HEK293 (cell line): ENCODE results near the gene REEP5.

Source experiments
- CTCF ChIA-PET: fragments of 350-600 bp; formaldehyde crosslinking; extraction: SDS; loops from one replicate; lab custom pipeline; 2021; ENCODE audit warnings: antibody characterized with exemption; lab: Yijun Ruan, JAX
- POLR2A ChIA-PET: fragments of 300-600 bp; formaldehyde crosslinking; extraction: SDS; loops from one replicate; lab custom pipeline; 2020; ENCODE audit warnings: antibody characterized with exemption, inconsistent platforms; lab: Yijun Ruan, JAX
- H3K27ac ChIP-seq: fragments of 200-500 bp; sonication (Bioruptor generic); 2 replicates; pipeline ENCODE4 v1.5.1; 2014; ENCODE audit warnings: low read depth, low read length, control low read depth, inconsistent platforms; ENCODE audit errors: extremely low read depth
- H3K36me3 ChIP-seq, 2 experiments: fragments of 200-500 bp in 1 of 2; sonication (Bioruptor generic) in 1 of 2; 1 replicate in 1 of 2; 2 replicates in 1 of 2; pipeline ENCODE4 v1.5.1; 2014 to 2017; ENCODE audit warnings: inconsistent platforms in 2 of 2, low read length in 2 of 2; ENCODE audit not compliant: control insufficient read depth in 2 of 2, insufficient read depth in 1 of 2
- H3K4me1 ChIP-seq: fragments of 200-500 bp; sonication (Bioruptor generic); 2 replicates; pipeline ENCODE4 v1.5.1; 2014; ENCODE audit warnings: mild to moderate bottlenecking, low read length, inconsistent platforms; ENCODE audit not compliant: control insufficient read depth, insufficient read depth
- H3K4me3 ChIP-seq: 2 replicates; pipeline ENCODE4 v1.5.1; 2011; ENCODE audit warnings: low read depth, mild to moderate bottlenecking, control low read depth, low read length, moderate library complexity
- H3K9me3 ChIP-seq: fragments of 200-500 bp; sonication (Bioruptor generic); 2 replicates; pipeline ENCODE4 v1.5.1; 2014; ENCODE audit warnings: low read depth, low read length, inconsistent platforms; ENCODE audit not compliant: control insufficient read depth, insufficient read depth
- HOXC10 ChIP-seq: sonication (generic); formaldehyde crosslinking; IDR thresholded peaks from 2 replicates; pipeline ENCODE4 v1.8.1; 2023; ENCODE audit warnings: mild to moderate bottlenecking, missing genetic modification reagents
- ZFP3 ChIP-seq: fragments of 450-650 bp; formaldehyde crosslinking; IDR thresholded peaks from 2 replicates; pipeline ENCODE4 v1.5.1; 2016; ENCODE audit warnings: low read depth, missing biosample characterization, missing genetic modification characterization
- ZFP69B ChIP-seq: fragments of 450-650 bp; formaldehyde crosslinking; IDR thresholded peaks from 2 replicates; pipeline ENCODE4 v1.5.1; 2016; ENCODE audit warnings: missing biosample characterization, missing genetic modification characterization
- ZNF157 ChIP-seq: fragments of 450-650 bp; formaldehyde crosslinking; IDR thresholded peaks from 2 replicates; pipeline ENCODE4 v1.5.1; 2016; ENCODE audit warnings: missing biosample characterization, missing genetic modification characterization
- ZNF274 ChIP-seq, 2 experiments: fragments of 200-500 bp in 1 of 2; fragments of 450-650 bp in 1 of 2; sonication (Bioruptor generic) in 1 of 2; formaldehyde crosslinking in 1 of 2; IDR thresholded peaks; 2 replicates each; pipeline versions ENCODE4 v1.5.1 to v1.6.1; 2014 to 2016; ENCODE audit warnings: borderline replicate concordance in 1 of 2, inconsistent platforms in 1 of 2, low read length in 1 of 2, missing biosample characterization in 1 of 2, missing genetic modification characterization in 1 of 2
- ZNF394 ChIP-seq: fragments of 450-650 bp; formaldehyde crosslinking; IDR thresholded peaks from 2 replicates; pipeline ENCODE4 v1.5.1; 2016; ENCODE audit warnings: missing biosample characterization, missing genetic modification characterization, mild to moderate bottlenecking, moderate library complexity, borderline replicate concordance
- ZNF433 ChIP-seq: fragments of 450-650 bp; formaldehyde crosslinking; IDR thresholded peaks from 2 replicates; pipeline ENCODE4 v1.5.1; 2016; ENCODE audit warnings: missing biosample characterization, missing genetic modification characterization, low read depth
- ZNF510 ChIP-seq: fragments of 450-650 bp; formaldehyde crosslinking; IDR thresholded peaks from 2 replicates; pipeline ENCODE4 v1.5.1; 2018; ENCODE audit warnings: mild to moderate bottlenecking, missing genetic modification characterization, missing biosample characterization; ENCODE audit not compliant: insufficient replicate concordance
- ZNF558 ChIP-seq: fragments of 450-650 bp; formaldehyde crosslinking; IDR thresholded peaks from 2 replicates; pipeline ENCODE4 v1.5.1; 2016; ENCODE audit warnings: missing biosample characterization, missing genetic modification characterization
- ZNF624 ChIP-seq: fragments of 450-650 bp; formaldehyde crosslinking; IDR thresholded peaks from 2 replicates; pipeline ENCODE4 v1.5.1; 2017; ENCODE audit warnings: missing biosample characterization, missing genetic modification characterization
- ZNF658 ChIP-seq: fragments of 450-650 bp; formaldehyde crosslinking; IDR thresholded peaks from 2 replicates; pipeline ENCODE4; 2016; ENCODE audit warnings: missing biosample characterization, missing genetic modification characterization
- ZNF76 ChIP-seq: fragments of 450-650 bp; formaldehyde crosslinking; IDR thresholded peaks from 2 replicates; pipeline ENCODE4; 2016; ENCODE audit warnings: low read depth, missing biosample characterization, missing genetic modification characterization, borderline replicate concordance
- ZNF837 ChIP-seq: fragments of 450-650 bp; formaldehyde crosslinking; IDR thresholded peaks from 2 replicates; pipeline ENCODE4 v1.5.1; 2016; ENCODE audit warnings: missing biosample characterization, missing genetic modification characterization
- TF ChIP-seq, protein P1 (sequence below): fragments of 450-650 bp; formaldehyde crosslinking; IDR thresholded peaks from 2 replicates; pipeline ENCODE4 v1.5.1; 2016; ENCODE audit warnings: missing biosample characterization, missing genetic modification characterization
- TF ChIP-seq, protein P2 (sequence below): fragments of 450-650 bp; formaldehyde crosslinking; IDR thresholded peaks from 2 replicates; pipeline ENCODE4 v1.5.0; 2017; ENCODE audit warnings: missing biosample characterization, missing genetic modification characterization, borderline replicate concordance
- TF ChIP-seq, protein P3 (sequence below): fragments of 450-650 bp; formaldehyde crosslinking; IDR thresholded peaks from 2 replicates; pipeline ENCODE4 v1.5.1; 2016; ENCODE audit warnings: missing biosample characterization, missing genetic modification characterization
- TF ChIP-seq, protein P4 (sequence below): fragments of 450-650 bp; formaldehyde crosslinking; IDR thresholded peaks from 2 replicates; pipeline ENCODE4 v1.5.1; 2016; ENCODE audit warnings: missing biosample characterization, missing genetic modification characterization, borderline replicate concordance
- TF ChIP-seq, protein P5 (sequence below): fragments of 450-650 bp; formaldehyde crosslinking; IDR thresholded peaks from 2 replicates; pipeline ENCODE4 v1.5.1; 2017; ENCODE audit warnings: missing biosample characterization, missing genetic modification characterization

The REEP5 gene

DNA sequence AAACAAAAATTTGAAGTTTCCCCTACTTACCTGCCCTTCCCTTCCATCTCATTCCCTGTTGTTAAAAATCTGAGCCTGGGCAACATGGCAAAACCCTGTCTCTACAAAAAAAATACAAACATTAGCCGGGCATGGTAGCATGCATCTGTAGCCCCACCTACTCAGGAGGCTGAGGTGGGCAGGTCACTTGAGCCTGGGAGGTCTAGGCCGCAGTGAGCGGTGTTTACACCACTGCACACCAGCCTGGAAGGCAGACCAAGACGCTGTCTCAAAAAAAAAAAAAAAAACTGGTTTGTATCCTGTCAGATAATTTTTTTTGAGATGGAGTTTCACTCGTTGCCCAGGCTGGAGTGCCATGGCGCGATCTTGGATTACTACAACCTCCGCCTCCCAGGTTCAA, 16.3 kb upstream of the REEP5 start:
- POLR2A ChIA-PET, result interaction anchor here (0.7 kb wide), 1 partner anchor 83 kb away, joined by 3 read pairs; no protein-coding TSS in a partner anchor

DNA sequence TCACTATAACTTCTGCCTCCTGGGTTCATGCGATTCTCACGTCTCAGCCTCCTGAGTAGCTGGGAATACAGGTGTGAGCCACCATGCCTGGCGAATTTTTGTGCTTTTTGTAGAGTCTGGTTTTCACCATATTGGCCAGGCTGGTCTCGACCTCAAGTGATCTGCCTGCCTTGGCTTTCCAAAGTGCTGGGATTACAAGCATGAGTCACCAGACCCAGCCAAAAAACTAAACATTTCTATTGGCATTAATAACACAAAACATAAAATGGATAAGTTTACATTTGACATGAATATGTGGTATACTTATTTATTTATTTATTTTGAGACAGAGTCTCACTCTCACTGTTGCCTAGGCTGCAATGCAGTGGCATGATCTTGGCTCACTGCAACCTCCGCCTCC, 13.6 kb upstream of the REEP5 start:
- no peaks in the 10 kb centered on the region for H3K9me3 ChIP-seq
- no peaks in the 10 kb centered on the region; the same call in 1 of the 2 replicates for H3K4me1 ChIP-seq
- ChIA-PET POLR2A (no interaction called here), CTCF (interaction anchor here (0.6 kb wide), 1 partner anchor 14 kb away, joined by 3 read pairs; the partner anchor contains the start of gene REEP5)
- H3K36me3 ChIP-seq, result no peaks in the 10 kb centered on the region
- H3K27ac ChIP-seq, result no peak overlapping the region
- H3K4me3 ChIP-seq, result no peak overlapping the region
- TF ChIP-seq ZNF433 (tag by site-specific recombination), result no peak
- TF ChIP-seq ZFP3 (tag by site-specific recombination), result no peak
- TF ChIP-seq, protein P1, sequence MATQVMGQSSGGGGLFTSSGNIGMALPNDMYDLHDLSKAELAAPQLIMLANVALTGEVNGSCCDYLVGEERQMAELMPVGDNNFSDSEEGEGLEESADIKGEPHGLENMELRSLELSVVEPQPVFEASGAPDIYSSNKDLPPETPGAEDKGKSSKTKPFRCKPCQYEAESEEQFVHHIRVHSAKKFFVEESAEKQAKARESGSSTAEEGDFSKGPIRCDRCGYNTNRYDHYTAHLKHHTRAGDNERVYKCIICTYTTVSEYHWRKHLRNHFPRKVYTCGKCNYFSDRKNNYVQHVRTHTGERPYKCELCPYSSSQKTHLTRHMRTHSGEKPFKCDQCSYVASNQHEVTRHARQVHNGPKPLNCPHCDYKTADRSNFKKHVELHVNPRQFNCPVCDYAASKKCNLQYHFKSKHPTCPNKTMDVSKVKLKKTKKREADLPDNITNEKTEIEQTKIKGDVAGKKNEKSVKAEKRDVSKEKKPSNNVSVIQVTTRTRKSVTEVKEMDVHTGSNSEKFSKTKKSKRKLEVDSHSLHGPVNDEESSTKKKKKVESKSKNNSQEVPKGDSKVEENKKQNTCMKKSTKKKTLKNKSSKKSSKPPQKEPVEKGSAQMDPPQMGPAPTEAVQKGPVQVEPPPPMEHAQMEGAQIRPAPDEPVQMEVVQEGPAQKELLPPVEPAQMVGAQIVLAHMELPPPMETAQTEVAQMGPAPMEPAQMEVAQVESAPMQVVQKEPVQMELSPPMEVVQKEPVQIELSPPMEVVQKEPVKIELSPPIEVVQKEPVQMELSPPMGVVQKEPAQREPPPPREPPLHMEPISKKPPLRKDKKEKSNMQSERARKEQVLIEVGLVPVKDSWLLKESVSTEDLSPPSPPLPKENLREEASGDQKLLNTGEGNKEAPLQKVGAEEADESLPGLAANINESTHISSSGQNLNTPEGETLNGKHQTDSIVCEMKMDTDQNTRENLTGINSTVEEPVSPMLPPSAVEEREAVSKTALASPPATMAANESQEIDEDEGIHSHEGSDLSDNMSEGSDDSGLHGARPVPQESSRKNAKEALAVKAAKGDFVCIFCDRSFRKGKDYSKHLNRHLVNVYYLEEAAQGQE (tag by site-specific recombination), result no peak
- no peak for TF ChIP-seq ZFP69B (tag by site-specific recombination)
- no peak for TF ChIP-seq HOXC10 (CRISPR knock-in tag)
- TF ChIP-seq ZNF510 (tag by site-specific recombination), result no peak
- no peak for TF ChIP-seq ZNF394 (tag by site-specific recombination)
- no peak for TF ChIP-seq ZNF157
- TF ChIP-seq, protein P2, sequence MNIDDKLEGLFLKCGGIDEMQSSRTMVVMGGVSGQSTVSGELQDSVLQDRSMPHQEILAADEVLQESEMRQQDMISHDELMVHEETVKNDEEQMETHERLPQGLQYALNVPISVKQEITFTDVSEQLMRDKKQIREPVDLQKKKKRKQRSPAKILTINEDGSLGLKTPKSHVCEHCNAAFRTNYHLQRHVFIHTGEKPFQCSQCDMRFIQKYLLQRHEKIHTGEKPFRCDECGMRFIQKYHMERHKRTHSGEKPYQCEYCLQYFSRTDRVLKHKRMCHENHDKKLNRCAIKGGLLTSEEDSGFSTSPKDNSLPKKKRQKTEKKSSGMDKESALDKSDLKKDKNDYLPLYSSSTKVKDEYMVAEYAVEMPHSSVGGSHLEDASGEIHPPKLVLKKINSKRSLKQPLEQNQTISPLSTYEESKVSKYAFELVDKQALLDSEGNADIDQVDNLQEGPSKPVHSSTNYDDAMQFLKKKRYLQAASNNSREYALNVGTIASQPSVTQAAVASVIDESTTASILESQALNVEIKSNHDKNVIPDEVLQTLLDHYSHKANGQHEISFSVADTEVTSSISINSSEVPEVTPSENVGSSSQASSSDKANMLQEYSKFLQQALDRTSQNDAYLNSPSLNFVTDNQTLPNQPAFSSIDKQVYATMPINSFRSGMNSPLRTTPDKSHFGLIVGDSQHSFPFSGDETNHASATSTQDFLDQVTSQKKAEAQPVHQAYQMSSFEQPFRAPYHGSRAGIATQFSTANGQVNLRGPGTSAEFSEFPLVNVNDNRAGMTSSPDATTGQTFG (tag by site-specific recombination), result no peak
- TF ChIP-seq ZNF274 (IDR thresholded peaks at IDR 0.05; ENCODE audit: low read length), result no peak
- TF ChIP-seq ZNF274 (tag by site-specific recombination; IDR thresholded peaks at IDR 0.05; ENCODE audit: borderline replicate concordance), result no peak

More for the DNA sequence above, 16.3 kb upstream of the REEP5 start:
- H3K27ac ChIP-seq, result no peak overlapping the region
- CTCF ChIA-PET, result interaction anchor here (0.6 kb wide), 1 partner anchor 37 kb away, joined by 5 read pairs; no protein-coding TSS in a partner anchor
- no peak for TF ChIP-seq ZNF624 (tag by site-specific recombination)
- TF ChIP-seq, protein P3, sequence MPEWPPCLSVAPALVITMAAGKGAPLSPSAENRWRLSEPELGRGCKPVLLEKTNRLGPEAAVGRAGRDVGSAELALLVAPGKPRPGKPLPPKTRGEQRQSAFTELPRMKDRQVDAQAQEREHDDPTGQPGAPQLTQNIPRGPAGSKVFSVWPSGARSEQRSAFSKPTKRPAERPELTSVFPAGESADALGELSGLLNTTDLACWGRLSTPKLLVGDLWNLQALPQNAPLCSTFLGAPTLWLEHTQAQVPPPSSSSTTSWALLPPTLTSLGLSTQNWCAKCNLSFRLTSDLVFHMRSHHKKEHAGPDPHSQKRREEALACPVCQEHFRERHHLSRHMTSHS (tag by site-specific recombination), result no peak
- TF ChIP-seq, protein P4, sequence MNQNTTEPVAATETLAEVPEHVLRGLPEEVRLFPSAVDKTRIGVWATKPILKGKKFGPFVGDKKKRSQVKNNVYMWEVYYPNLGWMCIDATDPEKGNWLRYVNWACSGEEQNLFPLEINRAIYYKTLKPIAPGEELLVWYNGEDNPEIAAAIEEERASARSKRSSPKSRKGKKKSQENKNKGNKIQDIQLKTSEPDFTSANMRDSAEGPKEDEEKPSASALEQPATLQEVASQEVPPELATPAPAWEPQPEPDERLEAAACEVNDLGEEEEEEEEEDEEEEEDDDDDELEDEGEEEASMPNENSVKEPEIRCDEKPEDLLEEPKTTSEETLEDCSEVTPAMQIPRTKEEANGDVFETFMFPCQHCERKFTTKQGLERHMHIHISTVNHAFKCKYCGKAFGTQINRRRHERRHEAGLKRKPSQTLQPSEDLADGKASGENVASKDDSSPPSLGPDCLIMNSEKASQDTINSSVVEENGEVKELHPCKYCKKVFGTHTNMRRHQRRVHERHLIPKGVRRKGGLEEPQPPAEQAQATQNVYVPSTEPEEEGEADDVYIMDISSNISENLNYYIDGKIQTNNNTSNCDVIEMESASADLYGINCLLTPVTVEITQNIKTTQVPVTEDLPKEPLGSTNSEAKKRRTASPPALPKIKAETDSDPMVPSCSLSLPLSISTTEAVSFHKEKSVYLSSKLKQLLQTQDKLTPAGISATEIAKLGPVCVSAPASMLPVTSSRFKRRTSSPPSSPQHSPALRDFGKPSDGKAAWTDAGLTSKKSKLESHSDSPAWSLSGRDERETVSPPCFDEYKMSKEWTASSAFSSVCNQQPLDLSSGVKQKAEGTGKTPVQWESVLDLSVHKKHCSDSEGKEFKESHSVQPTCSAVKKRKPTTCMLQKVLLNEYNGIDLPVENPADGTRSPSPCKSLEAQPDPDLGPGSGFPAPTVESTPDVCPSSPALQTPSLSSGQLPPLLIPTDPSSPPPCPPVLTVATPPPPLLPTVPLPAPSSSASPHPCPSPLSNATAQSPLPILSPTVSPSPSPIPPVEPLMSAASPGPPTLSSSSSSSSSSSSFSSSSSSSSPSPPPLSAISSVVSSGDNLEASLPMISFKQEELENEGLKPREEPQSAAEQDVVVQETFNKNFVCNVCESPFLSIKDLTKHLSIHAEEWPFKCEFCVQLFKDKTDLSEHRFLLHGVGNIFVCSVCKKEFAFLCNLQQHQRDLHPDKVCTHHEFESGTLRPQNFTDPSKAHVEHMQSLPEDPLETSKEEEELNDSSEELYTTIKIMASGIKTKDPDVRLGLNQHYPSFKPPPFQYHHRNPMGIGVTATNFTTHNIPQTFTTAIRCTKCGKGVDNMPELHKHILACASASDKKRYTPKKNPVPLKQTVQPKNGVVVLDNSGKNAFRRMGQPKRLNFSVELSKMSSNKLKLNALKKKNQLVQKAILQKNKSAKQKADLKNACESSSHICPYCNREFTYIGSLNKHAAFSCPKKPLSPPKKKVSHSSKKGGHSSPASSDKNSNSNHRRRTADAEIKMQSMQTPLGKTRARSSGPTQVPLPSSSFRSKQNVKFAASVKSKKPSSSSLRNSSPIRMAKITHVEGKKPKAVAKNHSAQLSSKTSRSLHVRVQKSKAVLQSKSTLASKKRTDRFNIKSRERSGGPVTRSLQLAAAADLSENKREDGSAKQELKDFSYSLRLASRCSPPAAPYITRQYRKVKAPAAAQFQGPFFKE (tag by site-specific recombination), result no peak
- TF ChIP-seq, protein P5, sequence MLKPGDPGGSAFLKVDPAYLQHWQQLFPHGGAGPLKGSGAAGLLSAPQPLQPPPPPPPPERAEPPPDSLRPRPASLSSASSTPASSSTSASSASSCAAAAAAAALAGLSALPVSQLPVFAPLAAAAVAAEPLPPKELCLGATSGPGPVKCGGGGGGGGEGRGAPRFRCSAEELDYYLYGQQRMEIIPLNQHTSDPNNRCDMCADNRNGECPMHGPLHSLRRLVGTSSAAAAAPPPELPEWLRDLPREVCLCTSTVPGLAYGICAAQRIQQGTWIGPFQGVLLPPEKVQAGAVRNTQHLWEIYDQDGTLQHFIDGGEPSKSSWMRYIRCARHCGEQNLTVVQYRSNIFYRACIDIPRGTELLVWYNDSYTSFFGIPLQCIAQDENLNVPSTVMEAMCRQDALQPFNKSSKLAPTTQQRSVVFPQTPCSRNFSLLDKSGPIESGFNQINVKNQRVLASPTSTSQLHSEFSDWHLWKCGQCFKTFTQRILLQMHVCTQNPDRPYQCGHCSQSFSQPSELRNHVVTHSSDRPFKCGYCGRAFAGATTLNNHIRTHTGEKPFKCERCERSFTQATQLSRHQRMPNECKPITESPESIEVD (tag by site-specific recombination), result no peak
- TF ChIP-seq ZNF658 (tag by site-specific recombination), result no peak
- TF ChIP-seq ZNF558 (tag by site-specific recombination), result no peak
- TF ChIP-seq ZNF837, result no peak
- TF ChIP-seq ZNF76 (tag by site-specific recombination), result no peak
- TF ChIP-seq, all 188 proteins: peak for 0
- Histone ChIP-seq H3K36me3 (no peaks in the 10 kb centered on the region), H3K4me3 (no peak overlapping the region), H3K4me1 (no peaks in the 10 kb centered on the region), H3K9me3 (no peaks in the 10 kb centered on the region)
